ENCODE results near the gene USP32. TPM values are rescaled to one million over a fixed set of nuclear protein-coding genes. Genes with fewer than 3 reads are reported as not detected.
A peak's percentile ranks its signal among the peaks of the same experiment; 100 is the strongest.

USP32 gene
- total and polyA plus RNA-seq, 2 of the 8 experiments (the other 6 are each of a cell fraction or from before 2014, with no cell fraction given) = 29.6 to 112 TPM

- Histone ChIP-seq H2BK5ac (ENCODE audit: low read depth, low read length) (peak within 1 kb of the TSS; percentile 78; the same call in 1 of the 2 replicates), H3K56ac (replicated peaks; ENCODE audit: insufficient read length, low read depth, low read length) (peak within 1 kb of the TSS; percentile 82), H2BK120ac (replicated peaks; ENCODE audit: low read depth, low read length) (peak within 1 kb of the TSS; percentile 73), H3K36me3 (ENCODE audit: control insufficient read depth in 2 of 4, insufficient read depth in 4 of 4, low read length in 3 of 4) (no peaks in the 10 kb centered on the region), H4K91ac (replicated peaks; ENCODE audit: insufficient read length, low read length) (peak within 1 kb of the TSS; percentile 92), H3K4ac (replicated peaks; ENCODE audit: insufficient read length, low read depth, low read length) (peak within 1 kb of the TSS; percentile 44), H3K27me3 (replicated peaks in 1 of 4; ENCODE audit: control insufficient read depth in 3 of 4, extremely low read depth in 1 of 4, insufficient read depth in 3 of 4, low read length in 3 of 4) (peaks cover 0 to 11% (median 9%) of the 10 kb centered on the region in 4 experiments; a peak in 4 of 7 replicates), H4K20me1 (replicated peaks in 1 of 2; ENCODE audit: control insufficient read depth in 1 of 2, insufficient read depth in 2 of 2, low read length in 2 of 2) (no peaks in the 10 kb centered on the region), H4K5ac (ENCODE audit: insufficient read length, low read depth, low read length) (peak within 1 kb of the TSS; percentile 83), H2BK20ac (ENCODE audit: low read length) (peak within 1 kb of the TSS; percentile 61; the same call in 1 of the 2 replicates), H2BK12ac (ENCODE audit: low read depth, low read length) (0 out of 2 replicates have a peak within 1 kb of the TSS, but pooled peaks have one; percentile 60), H3K79me1 (ENCODE audit: low read depth, low read length) (no peaks in the 10 kb centered on the region), H2AFZ (ENCODE audit: low read length) (peak within 1 kb of the TSS; percentile 52; the same call in 1 of the 2 replicates), H3K9ac (replicated peaks in 1 of 4; ENCODE audit: extremely low read depth in 1 of 4, low read depth in 3 of 4, low read length in 3 of 4) (peak within 1 kb of the TSS in 2 of 4 experiments; percentile 34 to 58; a peak in 4 of 7 replicates), H3K79me2 (ENCODE audit: control insufficient read depth in 1 of 2, insufficient read depth in 2 of 2, low read length in 2 of 2) (no peaks in the 10 kb centered on the region), H3K9me3 (ENCODE audit: insufficient read depth in 2 of 2, low read depth in 1 of 2, low read length in 1 of 2) (no peaks in the 10 kb centered on the region), H3K14ac (ENCODE audit: insufficient read length) (peak within 1 kb of the TSS; percentile 5), H3K27ac (ENCODE audit: low read depth, low read length) (no peak within 1 kb of the TSS; the same call in 1 of the 2 replicates), H2AK5ac (ENCODE audit: low read depth, low read length) (no peak within 1 kb of the TSS), H3K23ac (ENCODE audit: insufficient read length) (peak within 1 kb of the TSS; percentile 52), H2BK15ac (ENCODE audit: low read length) (peak within 1 kb of the TSS; percentile 36; the same call in 1 of the 2 replicates), H3K4me2 (ENCODE audit: insufficient read depth in 1 of 2, low read depth in 2 of 2, low read length in 2 of 2) (peak within 1 kb of the TSS; percentile 66 to 67), H3K23me2 (ENCODE audit: low read depth, low read length) (peaks cover 3% of the 10 kb centered on the region; the same call in 1 of the 2 replicates), H3K4me3 (ENCODE audit: extremely low read depth in 1 of 4, insufficient read depth in 2 of 4, low read depth in 3 of 4, low read length in 4 of 4) (peak within 1 kb of the TSS; percentile 36 to 69 (median 54)), H4K8ac (ENCODE audit: extremely low read depth, insufficient read depth, low read length) (peak within 1 kb of the TSS; percentile 80), H3K18ac (ENCODE audit: extremely low read depth, low read length) (peak within 1 kb of the TSS; percentile 95), H3K4me1 (replicated peaks in 1 of 4; ENCODE audit: control insufficient read depth in 3 of 4, insufficient read depth in 4 of 4, low read length in 3 of 4) (peaks cover 0 to 7% (median 6%) of the 10 kb centered on the region in 4 experiments; a peak in 6 of 7 replicates)
- 45% methylated on average over 12 of the region's 18 CpGs; no CpG with 5 or more reads in 1 of the 2 experiments for WGBS, 2 experiments (ENCODE audit: extremely low coverage in 1 of 2, insufficient coverage in 1 of 2, insufficient read length in 1 of 2, insufficient replicate concordance in 2 of 2, low coverage in 1 of 2, low lambda C conversion rate in 2 of 2, missing lambda C conversion rate in 1 of 2)
- DNase-seq (ENCODE audit: low read depth in 1 of 2, low spot score in 2 of 2) (no peak), FAIRE-seq (no peak)
- TF ChIP-seq MAX (IDR thresholded peaks at IDR 0.05) (no peak), TAF7 (optimal IDR thresholded peaks at IDR 0.05; ENCODE audit: borderline replicate concordance, low read depth, low read length) (no peak), RBBP5 (IDR thresholded peaks at IDR 0.05; ENCODE audit: borderline replicate concordance, low read depth, low read length) (no peak), TBP (IDR thresholded peaks at IDR 0.05; ENCODE audit: low read depth, low read length) (no peak)
- TF ChIP-seq, protein P1, sequence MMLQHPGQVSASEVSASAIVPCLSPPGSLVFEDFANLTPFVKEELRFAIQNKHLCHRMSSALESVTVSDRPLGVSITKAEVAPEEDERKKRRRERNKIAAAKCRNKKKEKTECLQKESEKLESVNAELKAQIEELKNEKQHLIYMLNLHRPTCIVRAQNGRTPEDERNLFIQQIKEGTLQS (IDR thresholded peaks at IDR 0.05; ENCODE audit: insufficient read depth, low read depth, low read length) = no peak
- POLR2A ChIA-PET (ENCODE audit: partially characterized antibody) = interaction anchor here (1.7 kb wide), 1 partner anchor 151 kb away, joined by 3 read pairs; no protein-coding TSS in a partner anchor
- CTCF ChIA-PET (ENCODE audit: partially characterized antibody) = interaction anchor here (0.6 to 1.7 kb wide), 8 partner anchors 13 to 290 kb away, joined by 3 to 7 read pairs (median 4); no protein-coding TSS in a partner anchor
These were observed 30.3 kb upstream of the USP32 start, which contains the start of gene CHCT1 for GRCh38 chr17:60422162-60422665. Gene CHCT1 (plus strand): TSS chr17:60422489. CDS start chr17:60422593, 104 bp downstream.
